Dendritic cell treated with granulocyte-macrophage colony-stimulating factor and Interleukin-4, amounts not matched to agents 40 ng/mL and 50 ng/mL, for 4 days (primary cell): ENCODE data around the gene APOLD1.
"Not testable (repeated sequence)": the region's sequence is repeated elsewhere in the genome, so short reads cannot be mapped to it uniquely, and the experiment has no call there.

ENCODE experiments used
- H3K27ac Mint-ChIP-seq: one replicate; pipeline ENCODE4 v1.8.0; 2022; ENCODE audit warnings: mild to moderate bottlenecking, mixed read lengths
- H3K27me3 Mint-ChIP-seq: one replicate; pipeline ENCODE4 v1.8.0; 2022; ENCODE audit warnings: mild to moderate bottlenecking, mixed read lengths
- H3K36me3 Mint-ChIP-seq: one replicate; pipeline ENCODE4 v1.8.0; 2022; ENCODE audit warnings: low read depth, mixed read lengths
- H3K4me1 Mint-ChIP-seq: one replicate; pipeline ENCODE4 v1.8.0; 2022; ENCODE audit warnings: low read depth, mixed read lengths
- H3K4me3 Mint-ChIP-seq: one replicate; pipeline ENCODE4 v1.8.0; 2022; ENCODE audit warnings: mild to moderate bottlenecking, moderate library complexity, mixed read lengths
- H3K9me3 Mint-ChIP-seq: one replicate; pipeline ENCODE4 v1.8.0; 2022; ENCODE audit warnings: mixed read lengths
- intact Hi-C: fragments of 100-400 bp; cut with micrococcal nuclease; formaldehyde crosslinking; loops from one replicate; pipeline ENCODE4 v1.15.0; 2022

The APOLD1 gene

DNA sequence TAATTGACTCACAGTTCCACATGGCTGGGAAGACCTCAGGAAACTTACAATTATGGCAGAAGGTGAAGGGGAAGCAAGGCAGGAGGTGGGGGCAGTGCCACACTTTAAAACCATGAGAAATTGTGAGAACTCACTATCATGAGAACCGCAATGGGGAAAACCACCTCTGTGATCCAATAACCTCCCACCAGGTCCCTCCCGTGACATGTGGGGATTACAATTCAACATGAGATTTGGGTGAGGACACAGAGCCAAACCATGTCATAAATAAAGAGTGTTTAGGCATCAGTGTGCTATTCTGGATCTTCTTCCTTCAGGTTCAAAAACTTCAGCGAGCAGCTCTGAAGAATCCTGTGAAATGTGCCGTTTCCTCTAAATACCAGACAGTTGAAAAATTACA, 37.4 kb downstream of the APOLD1 start:
- H3K9me3 Mint-ChIP-seq = no peaks in the 10 kb centered on the region
- H3K36me3 Mint-ChIP-seq = peaks cover 88% of the 10 kb centered on the region
- no peak overlapping the region for H3K27ac Mint-ChIP-seq
- peaks cover 2% of the 10 kb centered on the region for H3K4me1 Mint-ChIP-seq
- H3K27me3 Mint-ChIP-seq = no peaks in the 10 kb centered on the region
- intact Hi-C loops = loop anchor here (10.0 kb wide), 1 partner anchor 152 kb away; no protein-coding TSS in a partner anchor
- no peak overlapping the region for H3K4me3 Mint-ChIP-seq

GRCh38 chr12:12823300-12823699, 37.8 kb downstream of the APOLD1 start:
- Mint-ChIP-seq H3K36me3 (peaks cover 92% of the 10 kb centered on the region), H3K27ac (no peak overlapping the region), H3K4me3 (no peak overlapping the region), H3K9me3 (no peaks in the 10 kb centered on the region), H3K4me1 (no peaks in the 10 kb centered on the region), H3K27me3 (no peaks in the 10 kb centered on the region)
- intact Hi-C loops = loop anchor here (10.0 kb wide), 1 partner anchor 152 kb away; no protein-coding TSS in a partner anchor

- intact Hi-C loops = loop anchor here (10.0 kb wide), 1 partner anchor 151 kb away; no protein-coding TSS in a partner anchor
- Mint-ChIP-seq H3K27ac (no peak overlapping the region), H3K9me3 (no peaks in the 10 kb centered on the region), H3K4me3 (no peak overlapping the region), H3K27me3 (no peaks in the 10 kb centered on the region), H3K36me3 (peaks cover 96% of the 10 kb centered on the region), H3K4me1 (no peaks in the 10 kb centered on the region)
Measured at GRCh38 chr12:12823811-12824210, 38.4 kb downstream of the APOLD1 start.

DNA sequence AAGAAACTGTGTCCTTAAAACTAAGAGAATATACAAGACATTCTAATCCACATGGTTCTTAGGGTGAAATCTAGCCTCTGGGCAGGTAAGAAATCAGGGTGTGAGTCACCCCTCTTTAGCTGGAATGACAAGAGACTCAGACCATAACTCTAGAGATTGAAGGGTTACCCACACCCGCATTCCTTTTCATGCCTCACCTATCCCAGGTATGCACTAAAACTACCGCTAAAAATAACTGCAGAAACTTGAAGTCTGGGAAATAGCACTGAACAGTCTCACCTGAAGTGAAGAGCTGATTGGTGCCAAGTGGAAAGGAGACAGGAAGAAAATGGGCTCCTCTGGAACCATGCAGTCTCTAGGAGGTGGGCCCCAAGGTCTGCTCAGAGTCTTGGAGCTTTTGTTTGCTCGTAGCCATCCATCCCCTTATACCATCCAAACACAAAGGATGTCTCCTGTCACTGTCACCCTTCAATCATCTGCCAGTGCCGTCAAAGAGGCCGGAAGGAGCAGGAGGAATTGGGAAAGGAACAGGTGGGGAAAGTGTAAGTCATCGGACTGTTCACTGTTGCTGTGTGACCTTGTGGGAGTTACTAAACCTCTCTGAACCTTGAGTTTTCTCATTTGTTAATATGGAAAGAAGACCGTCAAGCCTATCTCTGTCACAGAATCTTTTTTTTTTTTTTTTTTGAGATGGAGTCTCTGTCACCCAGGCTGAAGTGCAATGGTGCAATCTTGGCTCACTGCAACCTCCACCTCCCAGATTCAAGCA, 50.1 kb downstream of the APOLD1 start:
- Mint-ChIP-seq H3K36me3 (peaks cover 37% of the 10 kb centered on the region), H3K27ac (no peak overlapping the region), H3K4me3 (no peak overlapping the region), H3K9me3 (no peaks in the 10 kb centered on the region), H3K27me3 (no peaks in the 10 kb centered on the region), H3K4me1 (no peaks in the 10 kb centered on the region)
- intact Hi-C loops = no loop called here

DNA sequence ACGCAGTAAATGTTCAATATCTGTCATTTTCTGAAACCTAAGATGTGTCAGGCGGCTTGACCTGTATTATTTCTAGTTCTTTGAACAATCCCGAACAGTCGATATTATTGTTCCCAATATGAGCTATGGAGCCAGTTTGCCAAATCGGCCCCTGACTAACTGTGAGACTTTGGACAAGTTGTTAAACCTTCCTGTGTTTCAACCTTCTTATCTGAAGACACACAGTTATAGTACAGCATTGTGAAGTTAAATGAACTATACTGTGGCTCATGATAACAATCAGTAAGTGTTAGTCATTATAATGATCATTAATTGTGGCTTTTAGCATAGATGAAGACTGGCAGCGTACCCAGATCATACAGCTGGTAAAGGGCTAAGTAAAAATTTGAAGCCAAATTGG, 51.1 kb downstream of the APOLD1 start:
- H3K9me3 Mint-ChIP-seq = no peaks in the 10 kb centered on the region
- H3K27ac Mint-ChIP-seq = no peak overlapping the region
- no peaks in the 10 kb centered on the region for H3K4me1 Mint-ChIP-seq
- peaks cover 27% of the 10 kb centered on the region for H3K36me3 Mint-ChIP-seq
- H3K27me3 Mint-ChIP-seq = no peaks in the 10 kb centered on the region
- H3K4me3 Mint-ChIP-seq = no peak overlapping the region
- intact Hi-C loops = no loop called here

DNA sequence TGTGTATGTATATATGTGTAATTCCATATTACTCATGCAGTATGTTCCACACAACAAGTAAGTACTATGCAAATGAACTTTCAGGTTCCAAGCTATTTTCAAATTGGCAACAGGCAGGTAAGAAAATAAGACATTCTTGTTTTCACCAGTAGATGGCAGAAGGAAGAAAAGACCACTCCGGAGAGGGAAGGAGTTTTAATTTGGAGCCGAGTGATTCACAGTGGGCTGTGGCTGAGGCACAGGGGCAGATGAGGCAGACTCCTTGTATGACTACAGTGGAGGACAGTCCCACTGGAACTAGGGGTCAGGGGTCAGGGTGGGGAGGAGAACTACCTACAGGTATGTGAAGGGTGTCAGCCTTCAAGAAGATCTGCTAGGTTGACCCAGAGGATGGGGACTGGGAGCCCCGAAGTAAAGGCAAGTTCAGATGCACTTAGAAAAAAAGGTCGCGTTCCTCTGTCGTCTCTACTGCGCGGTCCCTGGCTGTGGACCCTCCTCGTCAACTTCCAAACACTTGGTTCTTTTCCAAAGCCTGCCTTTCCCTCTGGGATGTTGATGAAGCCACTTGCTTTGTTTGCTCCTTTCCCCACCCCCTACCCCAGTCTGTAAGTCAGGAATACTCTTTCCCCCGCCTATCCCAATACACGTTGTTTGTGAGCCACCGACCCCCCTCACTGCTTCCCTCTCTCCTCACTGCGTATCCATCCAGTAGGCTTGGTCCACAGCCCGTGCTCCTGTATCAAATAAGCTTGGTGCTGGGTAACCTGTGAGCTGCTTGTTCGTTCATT, 51.8 kb downstream of the APOLD1 start:
- H3K9me3 Mint-ChIP-seq = no peaks in the 10 kb centered on the region
- peaks cover 20% of the 10 kb centered on the region for H3K36me3 Mint-ChIP-seq
- H3K4me1 Mint-ChIP-seq = no peaks in the 10 kb centered on the region
- no peak overlapping the region for H3K4me3 Mint-ChIP-seq
- intact Hi-C loops = no loop called here
- no peaks in the 10 kb centered on the region for H3K27me3 Mint-ChIP-seq
- no peak overlapping the region for H3K27ac Mint-ChIP-seq

GRCh38 chr12:12837813-12838153, 52.3 kb downstream of the APOLD1 start:
- Mint-ChIP-seq H3K4me3 (no peak overlapping the region), H3K27ac (no peak overlapping the region), H3K27me3 (no peaks in the 10 kb centered on the region), H3K36me3 (peaks cover 15% of the 10 kb centered on the region), H3K4me1 (no peaks in the 10 kb centered on the region), H3K9me3 (no peaks in the 10 kb centered on the region)
- intact Hi-C loops = no loop called here

- H3K4me1 Mint-ChIP-seq = no peaks in the 10 kb centered on the region
- no peaks in the 10 kb centered on the region for H3K27me3 Mint-ChIP-seq
- no peak overlapping the region for H3K27ac Mint-ChIP-seq
- no peak overlapping the region for H3K4me3 Mint-ChIP-seq
- intact Hi-C loops = no loop called here
- H3K9me3 Mint-ChIP-seq = no peaks in the 10 kb centered on the region
- peaks cover 3% of the 10 kb centered on the region for H3K36me3 Mint-ChIP-seq
Measured at GRCh38 chr12:12839003-12839395, 53.5 kb downstream of the APOLD1 start.

GRCh38 chr12:12839439-12839838, 54.0 kb downstream of the APOLD1 start:
- H3K9me3 Mint-ChIP-seq, H3K27ac Mint-ChIP-seq, H3K4me1 Mint-ChIP-seq, H3K27me3 Mint-ChIP-seq, intact Hi-C loops, H3K36me3 Mint-ChIP-seq, H3K4me3 Mint-ChIP-seq: not testable (repeated sequence)

- H3K4me1 Mint-ChIP-seq = no peaks in the 10 kb centered on the region
- intact Hi-C loops = no loop called here
Measured at GRCh38 chr12:12839873-12840579, 54.6 kb downstream of the APOLD1 start.

DNA sequence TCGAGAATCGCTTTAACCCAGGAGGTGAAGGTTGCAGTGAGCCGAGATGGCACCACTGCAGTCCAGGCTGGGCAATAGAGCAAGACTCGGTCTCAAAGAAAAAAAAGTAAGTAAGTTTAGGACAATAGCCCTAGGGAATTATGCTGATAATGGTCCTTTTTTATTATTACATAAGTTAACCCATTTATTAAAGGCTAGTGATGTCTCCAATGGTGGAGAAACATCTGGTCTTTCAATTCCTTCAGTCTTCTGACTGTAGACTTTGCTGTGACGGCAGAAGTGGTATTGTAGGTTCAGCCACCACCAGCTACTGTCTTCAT, 55.1 kb downstream of the APOLD1 start:
- no peak overlapping the region for H3K4me3 Mint-ChIP-seq
- intact Hi-C loops = no loop called here
- no peaks in the 10 kb centered on the region for H3K27me3 Mint-ChIP-seq
- no peaks in the 10 kb centered on the region for H3K9me3 Mint-ChIP-seq
- H3K27ac Mint-ChIP-seq = no peak overlapping the region
- no peaks in the 10 kb centered on the region for H3K4me1 Mint-ChIP-seq
- H3K36me3 Mint-ChIP-seq = no peaks in the 10 kb centered on the region

More at GRCh38 chr12:12839873-12840579, 54.6 kb downstream of the APOLD1 start:
- Mint-ChIP-seq H3K4me3 (no peak overlapping the region), H3K27me3 (no peaks in the 10 kb centered on the region), H3K9me3 (no peaks in the 10 kb centered on the region), H3K36me3 (no peaks in the 10 kb centered on the region), H3K27ac (no peak overlapping the region)
